Measurements from ENCODE around the gene COL9A3.

Gene COL9A3

GRCh38 chr20:62799036-62799435, 17.8 kb upstream of the COL9A3 start:
- TF ChIP-seq, protein P1, sequence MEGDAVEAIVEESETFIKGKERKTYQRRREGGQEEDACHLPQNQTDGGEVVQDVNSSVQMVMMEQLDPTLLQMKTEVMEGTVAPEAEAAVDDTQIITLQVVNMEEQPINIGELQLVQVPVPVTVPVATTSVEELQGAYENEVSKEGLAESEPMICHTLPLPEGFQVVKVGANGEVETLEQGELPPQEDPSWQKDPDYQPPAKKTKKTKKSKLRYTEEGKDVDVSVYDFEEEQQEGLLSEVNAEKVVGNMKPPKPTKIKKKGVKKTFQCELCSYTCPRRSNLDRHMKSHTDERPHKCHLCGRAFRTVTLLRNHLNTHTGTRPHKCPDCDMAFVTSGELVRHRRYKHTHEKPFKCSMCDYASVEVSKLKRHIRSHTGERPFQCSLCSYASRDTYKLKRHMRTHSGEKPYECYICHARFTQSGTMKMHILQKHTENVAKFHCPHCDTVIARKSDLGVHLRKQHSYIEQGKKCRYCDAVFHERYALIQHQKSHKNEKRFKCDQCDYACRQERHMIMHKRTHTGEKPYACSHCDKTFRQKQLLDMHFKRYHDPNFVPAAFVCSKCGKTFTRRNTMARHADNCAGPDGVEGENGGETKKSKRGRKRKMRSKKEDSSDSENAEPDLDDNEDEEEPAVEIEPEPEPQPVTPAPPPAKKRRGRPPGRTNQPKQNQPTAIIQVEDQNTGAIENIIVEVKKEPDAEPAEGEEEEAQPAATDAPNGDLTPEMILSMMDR (IDR thresholded peaks at IDR 0.05; ENCODE audit: low read depth, low read length): no peak
- no peak for DNase-seq (ENCODE audit: extremely low read depth, low read depth)

- TF ChIP-seq, protein P1 (IDR thresholded peaks at IDR 0.05; ENCODE audit: low read depth, low read length): no peak
- DNase-seq (ENCODE audit: extremely low read depth, low read depth): no peak
These were observed 17.4 kb upstream of the COL9A3 start for GRCh38 chr20:62799459-62799858.

- TF ChIP-seq, protein P1 (IDR thresholded peaks at IDR 0.05; ENCODE audit: low read depth, low read length): no peak
- DNase-seq (ENCODE audit: extremely low read depth, low read depth): no peak
These were observed 17.0 kb upstream of the COL9A3 start for GRCh38 chr20:62799873-62800272.

GRCh38 chr20:62800314-62801259, 16.3 kb upstream of the COL9A3 start:
- no peak for DNase-seq (ENCODE audit: extremely low read depth, low read depth)
- TF ChIP-seq, protein P1 (IDR thresholded peaks at IDR 0.05; ENCODE audit: low read depth, low read length): no peak

GRCh38 chr20:62801284-62802010, 15.4 kb upstream of the COL9A3 start:
- TF ChIP-seq, protein P1 (IDR thresholded peaks at IDR 0.05; ENCODE audit: low read depth, low read length): no peak
- no peak for DNase-seq (ENCODE audit: extremely low read depth, low read depth)

GRCh38 chr20:62802026-62802712, 14.7 kb upstream of the COL9A3 start:
- DNase-seq (ENCODE audit: extremely low read depth, low read depth): no peak
- TF ChIP-seq, protein P1 (IDR thresholded peaks at IDR 0.05; ENCODE audit: low read depth, low read length): no peak
